Measurements from ENCODE around the gene PLOD3. TPM values are rescaled to one million over a fixed set of nuclear protein-coding genes. Genes with fewer than 3 reads are reported as not detected.
"Not testable (repeated sequence)": the region's sequence is repeated elsewhere in the genome, so short reads cannot be mapped to it uniquely, and the experiment has no call there.

PLOD3 gene
- total RNA-seq (10 to 100 TPM; 36.4 to 72.5 (median 59.5) TPM), polyA plus RNA-seq (10 to 100 TPM; 20.4 to 42.4 (median 25.4) TPM)
- long read RNA-seq, donor 1, partial matches to known transcripts = 0 of 2 reads
- long read RNA-seq, donor 1, other reads (novel, unspliced or antisense) = 0 of 2 reads
- long read RNA-seq, donor 2, transcript PLOD3-201 (19 exons, 2,920 nt) = major isoform, 6 of 6 reads
- long read RNA-seq, donor 2, partial matches to known transcripts = 0 of 6 reads
- long read RNA-seq, donor 2, other reads (novel, unspliced or antisense) = 0 of 6 reads

GRCh38 chr7:101217388-101218235 lies at the start of gene PLOD3, which contains the start of gene ZNHIT1:
Gene PLOD3, minus strand, starts transcription at chr7:101217581. Its CDS starts 307 bp downstream, at chr7:101217274.
Gene ZNHIT1, plus strand, starts transcription at chr7:101218165. Its CDS starts 31 bp downstream, at chr7:101218196.
- Histone ChIP-seq H3K36me3 (peaks cover 0 to 55% (median 23%) of the 10 kb centered on the region in 6 donors), H3K9me3 (no peaks in the 10 kb centered on the region), H3K27ac (peak within 1 kb of the TSS; percentile 66 to 97 (median 94)), H3K4me3 (peak within 1 kb of the TSS; percentile 65 to 92 (median 88)), H3K27me3 (replicated peaks in 1 of 7) (no peaks in the 10 kb centered on the region), H3K4me1 (peaks cover 20 to 74% (median 48%) of the 10 kb centered on the region in 6 donors)
- intact Hi-C loops (cut with DNase I; ENCODE audit: low total_unique reads) = no loop called here
- DNase-seq = peak; percentile 96
- peak in 7 of 11 experiments; percentile 18 to 42 (median 35) for TF ChIP-seq CTCF (IDR thresholded peaks at IDR 0.05 in 8 of 11, conservative IDR thresholded peaks at IDR 0.05 in 3 of 11)
- peak; percentile 62 to 87 (median 83) for TF ChIP-seq POLR2AphosphoS5 (IDR thresholded peaks at IDR 0.05)
- no peak for TF ChIP-seq POLR2A (IDR thresholded peaks at IDR 0.05)
- WGBS, 5 donors = 0 to 1% (median 1%) methylated on average over 35 to 57 of the region's 57 CpGs

GRCh38 chr7:101265622-101266516 lies 48.5 kb upstream of the PLOD3 start:
- H3K9me3 ChIP-seq = no peaks in the 10 kb centered on the region
- H3K27me3 ChIP-seq (replicated peaks in 1 of 7) = peaks cover 0 to 22% (median 0%) of the 10 kb centered on the region in 7 donors
- no peak overlapping the region for H3K27ac ChIP-seq
- intact Hi-C loops (cut with DNase I; ENCODE audit: low total_unique reads) = no loop called here
- no peaks in the 10 kb centered on the region for H3K4me1 ChIP-seq
- TF ChIP-seq POLR2A (IDR thresholded peaks at IDR 0.05) = no peak
- TF ChIP-seq POLR2AphosphoS5 (IDR thresholded peaks at IDR 0.05) = no peak
- TF ChIP-seq CTCF (IDR thresholded peaks at IDR 0.05 in 8 of 11, conservative IDR thresholded peaks at IDR 0.05 in 3 of 11) = no peak
- H3K4me3 ChIP-seq = no peak overlapping the region
- no peaks in the 10 kb centered on the region for H3K36me3 ChIP-seq
- 56 to 73% (median 62%) methylated on average over 17 of the region's 17 CpGs for WGBS, 5 donors
- no peak for DNase-seq

GRCh38 chr7:101264102-101264706 lies 46.8 kb upstream of the PLOD3 start:
- H3K4me3 ChIP-seq; H3K27ac ChIP-seq; H3K36me3 ChIP-seq; H3K4me1 ChIP-seq; H3K9me3 ChIP-seq; DNase-seq; intact Hi-C loops (cut with DNase I; ENCODE audit: low total_unique reads): not testable (repeated sequence)
- H3K27me3 ChIP-seq (replicated peaks in 1 of 7) = peaks cover 0 to 17% (median 0%) of the 10 kb centered on the region in 7 donors
- TF ChIP-seq POLR2AphosphoS5 (IDR thresholded peaks at IDR 0.05) = peak in 1 of 3 donors; percentile 27
- 52 to 64% (median 58%) methylated on average over 6 of the region's 6 CpGs for WGBS, 5 donors

- H3K9me3 ChIP-seq = no peaks in the 10 kb centered on the region
- H3K27ac ChIP-seq = no peak overlapping the region
- TF ChIP-seq POLR2A (IDR thresholded peaks at IDR 0.05) = no peak
- DNase-seq = no peak
- H3K36me3 ChIP-seq = no peaks in the 10 kb centered on the region
- intact Hi-C loops (cut with DNase I; ENCODE audit: low total_unique reads) = no loop called here
- no peak overlapping the region for H3K4me3 ChIP-seq
- no peaks in the 10 kb centered on the region for H3K4me1 ChIP-seq
- WGBS, 5 donors = 76 to 89% (median 81%) methylated on average over 7 of the region's 7 CpGs
- peaks cover 0 to 21% (median 0%) of the 10 kb centered on the region in 7 donors for H3K27me3 ChIP-seq (replicated peaks in 1 of 7)
These were observed 40.9 kb upstream of the PLOD3 start for GRCh38 chr7:101258243-101258731.
